ENCODE data around the gene RNF39. TPM values are rescaled to one million over a fixed set of nuclear protein-coding genes. Genes with fewer than 3 reads are reported as not detected.
A peak's percentile ranks its signal among the peaks of the same experiment; 100 is the strongest.

RNF39 gene
- total and polyA plus RNA-seq, 2 of the 13 experiments (the other 11 are each of a cell fraction or from before 2014, with no cell fraction given), result 0.13 to 1.8 TPM

DNA sequence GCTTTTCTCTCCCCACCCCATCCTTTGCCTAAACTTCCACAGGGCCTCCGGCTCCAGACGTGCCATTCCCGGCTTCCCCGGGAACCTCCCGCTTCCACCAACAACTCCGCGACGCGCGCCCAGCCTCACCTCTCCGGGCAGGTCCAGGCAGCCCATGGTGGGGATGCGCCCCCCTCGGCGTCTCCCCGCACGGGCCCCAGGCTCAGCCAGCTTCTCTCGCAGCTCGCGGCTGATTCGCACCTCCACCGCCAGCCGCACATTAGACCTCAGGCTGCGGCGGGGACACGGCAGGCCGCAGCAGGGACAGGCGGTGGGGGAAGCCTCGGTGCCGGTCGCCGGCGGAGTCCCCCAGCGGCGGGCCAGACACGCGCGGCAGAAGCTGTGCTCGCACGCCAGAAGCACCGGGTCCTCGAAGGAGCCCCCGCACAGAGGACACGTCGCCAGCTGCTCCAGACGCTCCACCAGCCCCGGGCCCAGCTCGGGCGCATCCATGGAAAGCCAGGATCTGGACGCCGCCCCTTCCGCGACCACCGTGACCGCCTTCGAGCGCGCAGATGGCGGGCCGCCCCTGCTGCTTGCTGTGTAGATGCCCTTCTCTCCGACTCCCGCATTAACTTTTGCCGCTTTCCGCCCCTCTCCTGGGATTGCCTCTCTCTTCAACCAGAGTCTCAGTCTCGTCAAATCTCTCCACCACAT is at the start of gene RNF39 (continued):
- TF ChIP-seq ZHX1 (CRISPR knock-in tag; IDR thresholded peaks at IDR 0.05; ENCODE audit: low read depth) (0 out of 2 replicates have a peak, but pooled peaks have one; percentile 54), ZNF766 (CRISPR knock-in tag; IDR thresholded peaks at IDR 0.05; ENCODE audit: borderline replicate concordance) (0 out of 2 replicates have a peak, but pooled peaks have one; percentile 28), ZNF292 (CRISPR knock-in tag; IDR thresholded peaks at IDR 0.05; ENCODE audit: borderline replicate concordance, low read depth) (0 out of 2 replicates have a peak, but pooled peaks have one; percentile 39), EED (CRISPR knock-in tag; IDR thresholded peaks at IDR 0.05) (peak; percentile 91), FOXJ3 (CRISPR knock-in tag; IDR thresholded peaks at IDR 0.05; ENCODE audit: borderline replicate concordance) (peak; percentile 20; the same call in 1 of the 2 replicates), MAZ (IDR thresholded peaks at IDR 0.05; ENCODE audit: borderline replicate concordance, low read depth, low read length) (no peak), MAZ (CRISPR knock-in tag; IDR thresholded peaks at IDR 0.05; ENCODE audit: low read depth) (peak; percentile 35; the same call in 1 of the 2 replicates), FOXO4 (CRISPR knock-in tag; conservative IDR thresholded peaks at IDR 0.05) (0 out of 2 replicates have a peak, but pooled peaks have one; percentile 75), SP2 (CRISPR knock-in tag; IDR thresholded peaks at IDR 0.05) (0 out of 2 replicates have a peak, but pooled peaks have one; percentile 42), NR0B2 (CRISPR knock-in tag; IDR thresholded peaks at IDR 0.05) (0 out of 2 replicates have a peak, but pooled peaks have one; percentile 47), KDM5B (CRISPR knock-in tag; IDR thresholded peaks at IDR 0.05; ENCODE audit: borderline replicate concordance) (peak; percentile 83; the same call in 1 of the 2 replicates), HDAC1 (CRISPR knock-in tag; IDR thresholded peaks at IDR 0.05) (0 out of 2 replicates have a peak, but pooled peaks have one; percentile 33), ZNF761 (CRISPR knock-in tag; conservative IDR thresholded peaks at IDR 0.05) (0 out of 2 replicates have a peak, but pooled peaks have one; percentile 79), ZNF891 (CRISPR knock-in tag; IDR thresholded peaks at IDR 0.05) (peak; percentile 74; the same call in 1 of the 2 replicates), ZNF282 (IDR thresholded peaks at IDR 0.05; ENCODE audit: partially characterized antibody) (no peak), NRL (CRISPR knock-in tag; IDR thresholded peaks at IDR 0.05; ENCODE audit: borderline replicate concordance) (peak; percentile 73)
- TF ChIP-seq, protein P1, sequence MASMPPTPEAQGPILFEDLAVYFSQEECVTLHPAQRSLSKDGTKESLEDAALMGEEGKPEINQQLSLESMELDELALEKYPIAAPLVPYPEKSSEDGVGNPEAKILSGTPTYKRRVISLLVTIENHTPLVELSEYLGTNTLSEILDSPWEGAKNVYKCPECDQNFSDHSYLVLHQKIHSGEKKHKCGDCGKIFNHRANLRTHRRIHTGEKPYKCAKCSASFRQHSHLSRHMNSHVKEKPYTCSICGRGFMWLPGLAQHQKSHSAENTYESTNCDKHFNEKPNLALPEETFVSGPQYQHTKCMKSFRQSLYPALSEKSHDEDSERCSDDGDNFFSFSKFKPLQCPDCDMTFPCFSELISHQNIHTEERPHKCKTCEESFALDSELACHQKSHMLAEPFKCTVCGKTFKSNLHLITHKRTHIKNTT (CRISPR knock-in tag; IDR thresholded peaks at IDR 0.05), result 0 out of 2 replicates have a peak, but pooled peaks have one; percentile 40
- TF ChIP-seq, protein P2, sequence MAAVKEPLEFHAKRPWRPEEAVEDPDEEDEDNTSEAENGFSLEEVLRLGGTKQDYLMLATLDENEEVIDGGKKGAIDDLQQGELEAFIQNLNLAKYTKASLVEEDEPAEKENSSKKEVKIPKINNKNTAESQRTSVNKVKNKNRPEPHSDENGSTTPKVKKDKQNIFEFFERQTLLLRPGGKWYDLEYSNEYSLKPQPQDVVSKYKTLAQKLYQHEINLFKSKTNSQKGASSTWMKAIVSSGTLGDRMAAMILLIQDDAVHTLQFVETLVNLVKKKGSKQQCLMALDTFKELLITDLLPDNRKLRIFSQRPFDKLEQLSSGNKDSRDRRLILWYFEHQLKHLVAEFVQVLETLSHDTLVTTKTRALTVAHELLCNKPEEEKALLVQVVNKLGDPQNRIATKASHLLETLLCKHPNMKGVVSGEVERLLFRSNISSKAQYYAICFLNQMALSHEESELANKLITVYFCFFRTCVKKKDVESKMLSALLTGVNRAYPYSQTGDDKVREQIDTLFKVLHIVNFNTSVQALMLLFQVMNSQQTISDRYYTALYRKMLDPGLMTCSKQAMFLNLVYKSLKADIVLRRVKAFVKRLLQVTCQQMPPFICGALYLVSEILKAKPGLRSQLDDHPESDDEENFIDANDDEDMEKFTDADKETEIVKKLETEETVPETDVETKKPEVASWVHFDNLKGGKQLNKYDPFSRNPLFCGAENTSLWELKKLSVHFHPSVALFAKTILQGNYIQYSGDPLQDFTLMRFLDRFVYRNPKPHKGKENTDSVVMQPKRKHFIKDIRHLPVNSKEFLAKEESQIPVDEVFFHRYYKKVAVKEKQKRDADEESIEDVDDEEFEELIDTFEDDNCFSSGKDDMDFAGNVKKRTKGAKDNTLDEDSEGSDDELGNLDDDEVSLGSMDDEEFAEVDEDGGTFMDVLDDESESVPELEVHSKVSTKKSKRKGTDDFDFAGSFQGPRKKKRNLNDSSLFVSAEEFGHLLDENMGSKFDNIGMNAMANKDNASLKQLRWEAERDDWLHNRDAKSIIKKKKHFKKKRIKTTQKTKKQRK (IDR thresholded peaks at IDR 0.05; ENCODE audit: low read length), result no peak

All from HepG2 (cell line).